Measurements from ENCODE around the gene JARID2.

Gene JARID2

DNA sequence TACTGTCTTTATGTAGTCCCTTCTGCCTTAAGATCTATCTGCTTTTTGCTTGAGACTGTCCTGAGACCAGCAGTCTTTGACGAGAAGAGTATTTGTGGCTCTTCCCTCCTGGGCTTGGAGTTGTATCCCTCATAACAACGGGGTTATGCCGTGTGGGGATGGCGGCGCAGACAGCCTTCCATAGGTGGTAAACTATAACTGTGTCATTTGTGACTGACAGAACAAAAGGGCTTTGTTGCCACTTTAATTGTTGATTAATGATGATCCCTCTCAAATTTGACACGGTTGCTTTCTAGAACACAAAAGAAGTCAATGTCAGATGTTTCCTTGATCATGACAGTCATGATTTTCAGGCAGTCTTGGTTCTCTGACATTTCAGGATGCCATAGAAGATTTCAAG, 196.6 kb downstream of the JARID2 start:
- no peak for DNase-seq (ENCODE audit: low spot score)
- in situ Hi-C loops (cut with MboI; ENCODE audit: low pct_unique_long_range_greater_than_20kb, low sequenced_read_pairs, unreplicated experiment): no loop called here
- TF ChIP-seq, protein P1, sequence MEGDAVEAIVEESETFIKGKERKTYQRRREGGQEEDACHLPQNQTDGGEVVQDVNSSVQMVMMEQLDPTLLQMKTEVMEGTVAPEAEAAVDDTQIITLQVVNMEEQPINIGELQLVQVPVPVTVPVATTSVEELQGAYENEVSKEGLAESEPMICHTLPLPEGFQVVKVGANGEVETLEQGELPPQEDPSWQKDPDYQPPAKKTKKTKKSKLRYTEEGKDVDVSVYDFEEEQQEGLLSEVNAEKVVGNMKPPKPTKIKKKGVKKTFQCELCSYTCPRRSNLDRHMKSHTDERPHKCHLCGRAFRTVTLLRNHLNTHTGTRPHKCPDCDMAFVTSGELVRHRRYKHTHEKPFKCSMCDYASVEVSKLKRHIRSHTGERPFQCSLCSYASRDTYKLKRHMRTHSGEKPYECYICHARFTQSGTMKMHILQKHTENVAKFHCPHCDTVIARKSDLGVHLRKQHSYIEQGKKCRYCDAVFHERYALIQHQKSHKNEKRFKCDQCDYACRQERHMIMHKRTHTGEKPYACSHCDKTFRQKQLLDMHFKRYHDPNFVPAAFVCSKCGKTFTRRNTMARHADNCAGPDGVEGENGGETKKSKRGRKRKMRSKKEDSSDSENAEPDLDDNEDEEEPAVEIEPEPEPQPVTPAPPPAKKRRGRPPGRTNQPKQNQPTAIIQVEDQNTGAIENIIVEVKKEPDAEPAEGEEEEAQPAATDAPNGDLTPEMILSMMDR (IDR thresholded peaks at IDR 0.05; ENCODE audit: extremely low read depth, insufficient read depth, missing control alignments): no peak

- no peak for DNase-seq (ENCODE audit: low spot score)
- TF ChIP-seq, protein P1 (IDR thresholded peaks at IDR 0.05; ENCODE audit: extremely low read depth, insufficient read depth, missing control alignments): no peak
- in situ Hi-C loops (cut with MboI; ENCODE audit: low pct_unique_long_range_greater_than_20kb, low sequenced_read_pairs, unreplicated experiment): no loop called here
Measured at GRCh38 chr6:15443119-15443830, 197.4 kb downstream of the JARID2 start.

DNA sequence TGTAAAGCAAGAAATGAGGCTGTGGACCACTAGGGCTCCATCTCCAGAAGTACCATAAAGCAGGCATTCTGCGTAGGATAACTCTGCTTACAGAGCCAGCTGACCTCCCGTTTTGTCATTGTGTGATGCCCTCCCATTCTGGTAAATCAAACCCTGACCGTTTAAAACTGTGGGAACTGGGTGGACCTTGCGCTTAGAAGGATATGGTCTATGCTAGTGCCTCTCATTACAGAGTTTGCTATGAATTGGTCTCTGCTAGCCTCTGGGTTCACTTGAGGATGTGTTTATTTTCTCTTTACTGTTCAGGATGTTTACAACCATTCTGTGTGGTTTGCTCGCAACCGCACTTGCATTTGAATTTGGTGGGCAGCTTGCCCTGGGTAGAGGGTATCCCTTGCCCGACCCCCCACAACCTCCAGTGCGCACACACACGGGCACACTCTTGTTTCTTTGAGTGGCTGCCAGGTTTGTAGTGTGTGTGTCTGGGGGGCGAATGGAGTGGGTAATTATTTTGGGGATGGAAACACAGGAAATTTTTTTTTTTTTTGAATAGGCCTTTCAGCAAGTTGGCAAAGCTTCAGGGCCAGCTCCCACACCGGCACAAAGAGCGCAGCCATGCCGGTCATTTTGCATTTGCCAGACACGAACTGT, 198.3 kb downstream of the JARID2 start:
- TF ChIP-seq, protein P1 (IDR thresholded peaks at IDR 0.05; ENCODE audit: extremely low read depth, insufficient read depth, missing control alignments): no peak

GRCh38 chr6:15444881-15445280, 199.0 kb downstream of the JARID2 start:
- no peak for DNase-seq (ENCODE audit: low spot score)

More for the DNA sequence above, 198.3 kb downstream of the JARID2 start:
- DNase-seq (ENCODE audit: low spot score): no peak
- in situ Hi-C loops (cut with MboI; ENCODE audit: low pct_unique_long_range_greater_than_20kb, low sequenced_read_pairs, unreplicated experiment): no loop called here

GRCh38 chr6:15447546-15448267, 201.8 kb downstream of the JARID2 start:
- DNase-seq (ENCODE audit: low spot score): no peak
- TF ChIP-seq, protein P1 (IDR thresholded peaks at IDR 0.05; ENCODE audit: extremely low read depth, insufficient read depth, missing control alignments): no peak
- in situ Hi-C loops (cut with MboI; ENCODE audit: low pct_unique_long_range_greater_than_20kb, low sequenced_read_pairs, unreplicated experiment): no loop called here

More at GRCh38 chr6:15444881-15445280, 199.0 kb downstream of the JARID2 start:
- in situ Hi-C loops (cut with MboI; ENCODE audit: low pct_unique_long_range_greater_than_20kb, low sequenced_read_pairs, unreplicated experiment): no loop called here
- TF ChIP-seq, protein P1 (IDR thresholded peaks at IDR 0.05; ENCODE audit: extremely low read depth, insufficient read depth, missing control alignments): no peak

DNA sequence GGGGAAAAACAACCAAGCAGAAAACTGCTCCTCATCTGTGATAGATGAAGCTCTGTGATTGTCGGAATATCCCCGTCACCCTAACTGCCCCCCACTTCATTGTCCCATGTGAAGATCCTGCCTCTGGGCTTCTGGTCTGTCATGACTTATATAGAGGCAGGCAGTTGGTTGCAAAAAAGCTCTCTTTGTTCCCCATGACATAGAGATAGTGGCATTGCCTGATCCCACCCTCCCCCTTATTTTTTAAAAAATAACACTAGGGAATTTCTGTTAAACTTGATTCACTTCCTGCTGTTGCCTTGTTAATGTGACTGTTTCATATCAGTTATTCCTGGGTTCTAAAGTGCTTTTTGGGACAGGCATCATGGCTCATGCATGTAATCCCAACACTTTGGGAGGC, 203.1 kb downstream of the JARID2 start:
- DNase-seq (ENCODE audit: low spot score): no peak
- in situ Hi-C loops (cut with MboI; ENCODE audit: low pct_unique_long_range_greater_than_20kb, low sequenced_read_pairs, unreplicated experiment): no loop called here
- TF ChIP-seq, protein P1 (IDR thresholded peaks at IDR 0.05; ENCODE audit: extremely low read depth, insufficient read depth, missing control alignments): no peak
